Upper lobe of left lung (tissue), 6 donors: ENCODE data around the gene MAB21L3. TPM values are rescaled to one million over a fixed set of nuclear protein-coding genes. Genes with fewer than 3 reads are reported as not detected.

ENCODE experiments used
- ATAC-seq, 2 donors: fragments of 200-7000 bp; cut with Tn5 transposase; one replicate each; pipeline ENCODE4 v1.9.1; 2022; ENCODE audit warnings: mild to moderate bottlenecking in 2 of 2, moderate library complexity in 2 of 2; ENCODE audit not compliant: low FRiP score in 2 of 2
- DNase-seq, 2 donors: peaks; one replicate each; pipeline ENCODE4 v3.0.0-alpha.2; 2019 to 2020
- H3K27ac ChIP-seq, 4 donors: fragments of 200-600 bp; sonication (generic); one replicate each; pipeline ENCODE4 v1.5.1; 2016 to 2019
- H3K27me3 ChIP-seq, 4 donors: fragments of 200-600 bp; sonication (generic); one replicate each; pipeline ENCODE4 v1.5.1; 2017 to 2019
- H3K36me3 ChIP-seq, 4 donors: fragments of 200-600 bp; sonication (generic); one replicate each; pipeline ENCODE4 v1.5.1; 2016 to 2019
- H3K4me1 ChIP-seq, 4 donors: fragments of 200-600 bp; sonication (generic); one replicate each; pipeline ENCODE4 v1.5.1; 2018 to 2019
- H3K4me3 ChIP-seq, 4 donors: fragments of 200-600 bp; sonication (generic); one replicate each; pipeline ENCODE4 v1.5.1; 2017 to 2019; ENCODE audit warnings: mild to moderate bottlenecking in 2 of 4, moderate library complexity in 1 of 4
- H3K9me3 ChIP-seq, 4 donors: fragments of 200-600 bp; sonication (generic); one replicate each; pipeline ENCODE4 v1.5.1; 2018 to 2019
- CTCF ChIP-seq, 6 experiments: fragments of 450-650 bp in 4 of 6; fragments of 200-600 bp in 2 of 6; sonication (generic) in 2 of 6; IDR thresholded peaks; one replicate each; pipeline ENCODE4 v1.5.1; 2016 to 2019; ENCODE audit warnings: antibody characterized with exemption in 6 of 6
- EP300 ChIP-seq, 4 donors: sonication (generic); formaldehyde crosslinking; IDR thresholded peaks; one replicate each; pipeline ENCODE4 v1.5.1; 2017; ENCODE audit warnings: antibody characterized with exemption in 4 of 4, control low read depth in 2 of 4
- POLR2A ChIP-seq, 4 donors: fragments of 450-650 bp; IDR thresholded peaks; one replicate each; pipeline ENCODE4 v1.5.1; 2016 to 2017; ENCODE audit warnings: antibody characterized with exemption in 4 of 4, mild to moderate bottlenecking in 2 of 4
- POLR2AphosphoS5 ChIP-seq, 2 donors: sonication (generic); formaldehyde crosslinking; IDR thresholded peaks; one replicate each; pipeline ENCODE4 v1.5.1; 2017; ENCODE audit warnings: antibody characterized with exemption in 2 of 2
- WGBS, 2 donors: methylation state at CpG; one replicate each; pipeline ENCODE4 v1.1.5; 2017 to 2018; 5-methylcytosine and 5-hydroxymethylcytosine counted together
- total RNA-seq, 6 donors: library from RNA; depleted of rRNA in 4 of 6; stranded (reverse); fragments of >200 nt in 4 of 6; gene quantifications; one replicate each; pipeline versions ENCODE4 v1.1.0 to v1.2.1, GENCODE V29; 2016 to 2021
- donor health status: DM: no; HTN: no; CAD: no; lungs with moderate emphysema.
- donor health status: DM: no; HTN: yes; CAD: no; lungs with severe emphysema.

Gene MAB21L3
- total RNA-seq, 6 donors from 2014 or later: 0.30 to 4.2 (median 1.2) TPM

- Histone ChIP-seq H3K4me1 (peaks cover 9 to 41% (median 28%) of the 10 kb centered on the region in 4 donors), H3K4me3 (peak overlapping the region; percentile 34 to 67 (median 58)), H3K9me3 (no peaks in the 10 kb centered on the region), H3K27ac (peak overlapping the region in 3 of 4 donors; percentile 31 to 84 (median 78)), H3K27me3 (no peaks in the 10 kb centered on the region), H3K36me3 (no peaks in the 10 kb centered on the region)
- 10 to 27% methylated on average over 15 to 35 of the region's 35 CpGs for WGBS, 2 donors
- TF ChIP-seq EP300 (IDR thresholded peaks at IDR 0.05): no peak
- peak in 1 of 2 donors; percentile 5 for TF ChIP-seq POLR2AphosphoS5 (IDR thresholded peaks at IDR 0.05)
- ATAC-seq (peak; percentile 7 to 23), DNase-seq (peak; percentile 43 to 80)
These were observed 56.6 kb downstream of the MAB21L3 start for GRCh38 chr1:116167625-116168276.

DNA sequence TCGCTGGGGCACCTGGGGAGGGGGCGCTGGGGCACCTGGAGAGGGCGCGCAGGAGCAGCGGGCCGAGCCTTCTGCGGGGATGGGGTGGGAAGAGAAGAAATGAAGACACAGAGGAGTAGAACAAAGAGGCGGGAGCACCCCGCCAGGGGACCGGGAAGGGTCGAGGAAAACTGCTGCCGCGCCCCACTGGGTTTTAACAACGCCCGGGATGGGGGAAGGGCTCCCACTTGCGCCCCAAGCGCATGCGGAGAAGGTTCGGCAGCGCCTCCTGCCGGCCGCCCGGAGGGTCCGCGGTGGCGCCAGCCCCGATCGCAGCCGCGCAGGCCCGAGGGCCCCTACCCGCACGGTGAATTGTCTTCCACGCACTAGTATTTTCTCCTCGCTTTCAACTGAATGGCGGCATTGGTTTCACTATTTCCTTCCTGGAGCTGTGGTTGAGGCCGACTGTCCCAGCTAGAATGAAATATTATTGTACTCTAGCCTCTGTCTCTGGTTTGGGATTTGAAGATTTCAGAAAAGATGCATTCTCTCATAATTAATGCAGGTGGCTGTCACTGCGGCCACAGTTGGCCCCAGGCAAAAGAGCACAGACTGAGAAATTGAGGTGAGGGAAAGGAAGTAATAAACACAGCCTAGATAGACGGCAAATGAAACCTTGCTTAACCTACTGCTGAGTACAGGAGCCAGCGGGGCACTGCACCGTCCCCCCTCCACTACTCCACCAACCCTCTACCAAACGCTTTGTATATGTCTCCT is 57.3 kb downstream of the MAB21L3 start:
- WGBS, 2 donors: 9 to 11% methylated on average over 31 to 33 of the region's 42 CpGs

DNA sequence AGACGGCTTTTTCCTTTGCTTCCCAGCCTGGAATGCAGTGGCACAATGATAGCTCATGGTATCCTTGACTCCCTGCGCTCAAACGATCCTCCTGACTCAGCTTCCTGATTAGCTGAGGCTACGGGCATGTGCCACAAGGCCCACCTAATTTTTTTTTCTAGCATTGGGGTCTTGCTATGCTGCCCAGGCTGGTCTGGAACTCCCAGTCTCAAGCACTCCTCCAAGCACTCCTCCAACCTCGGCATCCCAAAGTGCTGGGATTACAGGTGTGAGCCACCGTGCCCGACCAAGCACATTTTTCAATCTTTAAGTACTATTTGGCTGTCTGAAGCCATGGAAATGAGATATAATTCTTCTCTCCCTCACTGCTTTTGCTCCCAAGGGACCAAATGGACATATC is 58.7 kb downstream of the MAB21L3 start:
- no peaks in the 10 kb centered on the region for H3K36me3 ChIP-seq
- DNase-seq (no peak), ATAC-seq (no peak)
- peaks cover 9 to 33% (median 19%) of the 10 kb centered on the region in 4 donors for H3K4me1 ChIP-seq
- H3K27me3 ChIP-seq: no peaks in the 10 kb centered on the region
- no peak overlapping the region for H3K27ac ChIP-seq
- H3K4me3 ChIP-seq: no peak overlapping the region
- TF ChIP-seq POLR2A (IDR thresholded peaks at IDR 0.05) (no peak), POLR2AphosphoS5 (IDR thresholded peaks at IDR 0.05) (no peak), EP300 (IDR thresholded peaks at IDR 0.05) (no peak), CTCF (IDR thresholded peaks at IDR 0.05) (no peak)
- H3K9me3 ChIP-seq: no peaks in the 10 kb centered on the region
- WGBS, 2 donors: 82 to 87% methylated on average over 7 of the region's 7 CpGs

More for the DNA sequence above, 57.3 kb downstream of the MAB21L3 start:
- DNase-seq: peak; percentile 81 to 97
- Histone ChIP-seq H3K36me3 (no peaks in the 10 kb centered on the region), H3K9me3 (no peaks in the 10 kb centered on the region), H3K4me1 (peaks cover 9 to 41% (median 28%) of the 10 kb centered on the region in 4 donors), H3K27ac (peak overlapping the region in 3 of 4 donors; percentile 31 to 84 (median 78)), H3K27me3 (no peaks in the 10 kb centered on the region), H3K4me3 (peak overlapping the region; percentile 34 to 67 (median 58))
- no peak for TF ChIP-seq POLR2AphosphoS5 (IDR thresholded peaks at IDR 0.05)
- peak in 1 of 4 donors; percentile 15 for TF ChIP-seq POLR2A (IDR thresholded peaks at IDR 0.05)
- TF ChIP-seq CTCF (IDR thresholded peaks at IDR 0.05): peak; percentile 88 to 96 (median 92)
- ATAC-seq: peak; percentile 89 to 95

DNA sequence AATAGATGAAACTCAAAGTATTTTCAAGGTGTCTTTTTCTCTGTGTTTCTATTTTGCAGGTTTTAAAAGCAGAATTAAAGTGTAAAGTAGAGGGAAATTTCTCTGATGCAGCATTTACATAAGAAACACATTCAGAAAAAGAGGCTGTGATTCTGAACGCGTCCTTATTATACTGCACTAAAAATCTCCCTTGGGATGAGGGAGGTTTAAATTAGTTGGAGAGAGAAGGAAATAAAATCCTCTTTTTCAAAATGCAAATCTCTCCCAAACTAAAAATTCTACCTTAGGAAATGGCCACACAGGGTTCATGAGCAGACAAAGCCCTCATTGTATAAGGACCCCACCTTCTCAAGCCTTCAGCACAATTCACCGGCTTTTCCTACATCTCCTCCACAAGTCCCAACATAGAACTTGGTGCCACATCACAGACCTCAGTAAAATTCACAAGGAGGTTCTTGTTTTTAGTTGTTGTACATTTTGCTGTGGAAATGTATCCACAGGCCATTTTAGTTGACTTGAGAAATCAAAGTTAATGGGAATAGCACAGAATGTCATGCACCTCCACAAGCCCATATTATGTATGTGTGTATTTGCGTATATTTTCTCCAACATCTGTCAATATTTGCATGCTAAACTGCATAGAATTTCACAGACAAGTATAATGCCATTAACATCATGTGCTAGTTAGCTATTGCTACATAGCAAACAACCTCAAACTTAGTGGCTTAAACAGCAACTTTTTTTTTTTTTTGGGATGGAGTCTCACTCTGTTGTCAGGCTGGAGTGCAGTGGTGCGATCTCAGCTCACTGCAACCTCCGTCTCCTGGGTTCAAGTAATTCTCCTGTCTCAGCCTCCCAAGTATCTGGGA is 59.8 kb downstream of the MAB21L3 start:
- no peaks in the 10 kb centered on the region for H3K27me3 ChIP-seq
- ATAC-seq: no peak
- no peak overlapping the region for H3K4me3 ChIP-seq
- no peaks in the 10 kb centered on the region for H3K36me3 ChIP-seq
- 94 to 97% methylated on average over 6 of the region's 6 CpGs for WGBS, 2 donors
- TF ChIP-seq EP300 (IDR thresholded peaks at IDR 0.05) (no peak), POLR2AphosphoS5 (IDR thresholded peaks at IDR 0.05) (no peak), POLR2A (IDR thresholded peaks at IDR 0.05) (no peak), CTCF (IDR thresholded peaks at IDR 0.05) (no peak)
- no peak for DNase-seq
- no peak overlapping the region for H3K27ac ChIP-seq
- H3K4me1 ChIP-seq: peaks cover 4 to 23% (median 13%) of the 10 kb centered on the region in 4 donors
- H3K9me3 ChIP-seq: no peaks in the 10 kb centered on the region

DNA sequence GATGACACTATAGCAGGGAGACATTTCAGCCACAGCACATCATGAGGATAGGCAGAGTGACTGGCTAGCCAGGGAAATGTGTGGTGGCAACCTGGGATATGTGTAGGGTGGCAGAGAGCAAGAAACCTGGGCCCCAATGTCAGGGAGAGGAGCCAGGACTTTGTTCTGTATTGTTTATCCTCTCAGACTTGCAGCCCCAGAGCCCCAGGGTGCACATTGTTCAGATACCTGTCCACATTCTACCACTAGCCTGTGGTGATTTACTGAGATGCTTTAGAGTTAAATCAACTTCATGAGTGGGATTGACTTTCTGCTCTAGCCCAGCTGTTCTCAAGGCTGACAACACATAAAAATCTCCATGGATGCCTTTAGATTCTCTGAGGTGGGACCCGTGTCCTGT is 61.5 kb downstream of the MAB21L3 start:
- Histone ChIP-seq H3K36me3 (no peaks in the 10 kb centered on the region), H3K4me1 (peaks cover 4 to 14% (median 9%) of the 10 kb centered on the region in 4 donors), H3K27ac (no peak overlapping the region), H3K4me3 (no peak overlapping the region), H3K9me3 (no peaks in the 10 kb centered on the region), H3K27me3 (no peaks in the 10 kb centered on the region)
- ATAC-seq (no peak), DNase-seq (no peak)
- TF ChIP-seq POLR2A (IDR thresholded peaks at IDR 0.05) (no peak), EP300 (IDR thresholded peaks at IDR 0.05) (no peak), POLR2AphosphoS5 (IDR thresholded peaks at IDR 0.05) (no peak), CTCF (IDR thresholded peaks at IDR 0.05) (no peak)
- 76 to 90% methylated on average over 1 of the region's 1 CpG for whole genome bisulfite sequencing, 2 donors
